H9 (cell line): ENCODE measurements around the gene KAT6B. TPM values are rescaled to one million over a fixed set of nuclear protein-coding genes. Genes with fewer than 3 reads are reported as not detected.

ENCODE experiments used
- DNase-seq: peaks from one replicate; pipeline ENCODE4 v3.0.0-alpha.2; 2017
- H2AFZ ChIP-seq: one replicate; pipeline ENCODE4 v1.6.1; 2013; ENCODE audit warnings: mild to moderate bottlenecking, low read length, control low read depth, moderate library complexity
- H2AK5ac ChIP-seq: 2 replicates; pipeline ENCODE4 v1.6.1; 2013; ENCODE audit warnings: low read length, control low read depth, mixed read lengths; ENCODE audit not compliant: insufficient read length
- H2BK120ac ChIP-seq: one replicate; pipeline ENCODE4 v1.6.1; 2013; ENCODE audit warnings: low read depth, mild to moderate bottlenecking, low read length, control low read depth, inconsistent platforms; ENCODE audit not compliant: poor library complexity, severe bottlenecking
- H2BK12ac ChIP-seq: 2 replicates; pipeline ENCODE4 v1.6.1; 2013; ENCODE audit warnings: low read length, control low read depth, mixed read lengths, low read depth; ENCODE audit not compliant: insufficient read length
- H2BK15ac ChIP-seq: 2 replicates; pipeline ENCODE4 v1.6.1; 2013; ENCODE audit warnings: low read depth, low read length, control low read depth
- H2BK20ac ChIP-seq: one replicate; pipeline ENCODE4 v1.6.1; 2013; ENCODE audit warnings: low read depth, mild to moderate bottlenecking, low read length, control low read depth, inconsistent platforms; ENCODE audit not compliant: poor library complexity, severe bottlenecking
- H2BK5ac ChIP-seq: 2 replicates; pipeline ENCODE4 v1.6.1; 2013; ENCODE audit warnings: low read length, control low read depth, mixed read lengths; ENCODE audit not compliant: insufficient read length
- H3K14ac ChIP-seq: 2 replicates; pipeline ENCODE4 v1.6.1; 2013; ENCODE audit warnings: low read length, control low read depth; ENCODE audit not compliant: insufficient read depth
- H3K18ac ChIP-seq: 2 replicates; pipeline ENCODE4 v1.6.1; 2013; ENCODE audit warnings: low read depth, mild to moderate bottlenecking, mixed read lengths, low read length, control low read depth; ENCODE audit not compliant: insufficient read length
- H3K23ac ChIP-seq: 2 replicates; pipeline ENCODE4 v1.6.1; 2013; ENCODE audit warnings: low read length, control low read depth, mixed read lengths, low read depth; ENCODE audit not compliant: insufficient read length
- H3K23me2 ChIP-seq: 2 replicates; pipeline ENCODE4 v1.6.1; 2013; ENCODE audit warnings: low read depth, mild to moderate bottlenecking, mixed read lengths, low read length, control low read depth; ENCODE audit not compliant: insufficient read length, poor library complexity, severe bottlenecking
- H3K27ac ChIP-seq: 2 replicates; pipeline ENCODE4 v1.5.1; 2013; ENCODE audit warnings: low read length, control low read depth, mixed read lengths, low read depth; ENCODE audit not compliant: insufficient read length
- H3K27me3 ChIP-seq: 2 replicates; pipeline ENCODE4 v1.6.1; 2013; ENCODE audit warnings: low read length, control low read depth, inconsistent platforms; ENCODE audit not compliant: insufficient read depth
- H3K4ac ChIP-seq: 2 replicates; pipeline ENCODE4 v1.6.1; 2013; ENCODE audit warnings: low read depth, mild to moderate bottlenecking, control low read depth, inconsistent platforms, low read length, moderate library complexity
- H3K4me1 ChIP-seq: 2 replicates; pipeline ENCODE4 v1.6.1; 2013; ENCODE audit warnings: low read length, control low read depth, inconsistent platforms; ENCODE audit not compliant: insufficient read depth
- H3K4me2 ChIP-seq: 2 replicates; pipeline ENCODE4 v1.6.1; 2013; ENCODE audit warnings: low read length, control low read depth, mixed read lengths; ENCODE audit not compliant: insufficient read length, insufficient read depth
- H3K56ac ChIP-seq: 2 replicates; pipeline ENCODE4 v1.6.1; 2013; ENCODE audit warnings: low read depth, mild to moderate bottlenecking, mixed read lengths, low read length, control low read depth; ENCODE audit not compliant: insufficient read length
- H3K79me1 ChIP-seq: 2 replicates; pipeline ENCODE4 v1.6.1; 2013; ENCODE audit warnings: low read depth, mild to moderate bottlenecking, moderate library complexity, low read length, control low read depth, inconsistent platforms; ENCODE audit not compliant: insufficient read depth, poor library complexity, severe bottlenecking
- H3K79me2 ChIP-seq: 2 replicates; pipeline ENCODE4 v1.6.1; 2013; ENCODE audit warnings: low read length, control low read depth, inconsistent platforms; ENCODE audit not compliant: insufficient read depth
- H3K9ac ChIP-seq: 2 replicates; pipeline ENCODE4 v1.6.1; 2013; ENCODE audit warnings: low read length, control low read depth, mixed read lengths; ENCODE audit not compliant: insufficient read length; ENCODE audit errors: extremely low read depth
- H3K9me3 ChIP-seq: one replicate; pipeline ENCODE4 v1.6.1; 2013; ENCODE audit warnings: low read depth, low read length, inconsistent platforms; ENCODE audit not compliant: control insufficient read depth
- H3T11ph ChIP-seq: one replicate; pipeline ENCODE4 v1.6.1; 2013; ENCODE audit warnings: mild to moderate bottlenecking, low read length, control low read depth, inconsistent platforms
- H4K20me1 ChIP-seq: one replicate; pipeline ENCODE4 v1.6.1; 2013; ENCODE audit not compliant: control insufficient read depth, insufficient read length, insufficient read depth
- H4K5ac ChIP-seq: 2 replicates; pipeline ENCODE4 v1.6.1; 2013; ENCODE audit warnings: low read depth, mild to moderate bottlenecking, mixed read lengths, low read length, control low read depth; ENCODE audit not compliant: insufficient read length
- H4K8ac ChIP-seq: replicated peaks from 2 replicates; pipeline ENCODE4 v1.6.1; 2013; ENCODE audit warnings: low read length, control low read depth, mixed read lengths, low read depth; ENCODE audit not compliant: insufficient read length
- H4K91ac ChIP-seq: 2 replicates; pipeline ENCODE4 v1.6.1; 2013; ENCODE audit warnings: low read depth, mild to moderate bottlenecking, moderate library complexity, mixed read lengths, low read length, control low read depth; ENCODE audit not compliant: insufficient read length
- H3K27ac Mint-ChIP-seq, 3 experiments: 2 replicates in 2 of 3; 3 replicates in 1 of 3; pipeline ENCODE4 v1.8.0; 2020 to 2021; ENCODE audit warnings: mixed read lengths in 3 of 3, mild to moderate bottlenecking in 1 of 3, moderate library complexity in 1 of 3
- H3K27me3 Mint-ChIP-seq: 2 replicates; pipeline ENCODE4 v1.8.0; 2021; ENCODE audit warnings: low read depth, mild to moderate bottlenecking, moderate library complexity, mixed read lengths
- H3K36me3 Mint-ChIP-seq, 3 experiments: 2 replicates in 2 of 3; 3 replicates in 1 of 3; pipeline ENCODE4 v1.8.0; 2020 to 2021; ENCODE audit warnings: low read depth in 3 of 3, mixed read lengths in 3 of 3; ENCODE audit not compliant: insufficient read depth in 1 of 3
- H3K4me1 Mint-ChIP-seq, 2 experiments: 2 replicates each; pipeline ENCODE4 v1.8.0; 2020; ENCODE audit warnings: mixed read lengths in 2 of 2
- H3K4me3 Mint-ChIP-seq, 2 experiments: 2 replicates in 1 of 2; 3 replicates in 1 of 2; pipeline ENCODE4 v1.8.0; 2020 to 2021; ENCODE audit warnings: mild to moderate bottlenecking in 2 of 2, mixed read lengths in 2 of 2, moderate library complexity in 1 of 2
- H3K9me3 Mint-ChIP-seq, 2 experiments: 2 replicates in 1 of 2; 3 replicates in 1 of 2; pipeline ENCODE4 v1.8.0; 2020; ENCODE audit warnings: mild to moderate bottlenecking in 2 of 2, mixed read lengths in 2 of 2, moderate library complexity in 1 of 2
- CTCF ChIP-seq: fragments of 200-600 bp; sonication (generic); conservative IDR thresholded peaks from 3 replicates; pipeline ENCODE4 v1.8.0; 2021; ENCODE audit warnings: antibody characterized with exemption, mild to moderate bottlenecking
- WGBS: extraction: QIAGEN DNeasy Blood & Tissue Kit; methylation state at CpG from one replicate; pipeline ENCODE4 v1.1.7; 2013; ENCODE audit warnings: missing lambda C conversion rate, low lambda C conversion rate, mixed read lengths; ENCODE audit not compliant: insufficient read length; ENCODE audit errors: extremely low coverage; 5-methylcytosine and 5-hydroxymethylcytosine counted together
- total RNA-seq: library from RNA; stranded (reverse); gene quantifications from 2 replicates; pipeline ENCODE4 v1.2.1, GENCODE V29; 2021

KAT6B gene
- total RNA-seq, 1 experiment from 2014 or later = 34.2 TPM

GRCh38 chr10:74887614-74888284 lies 61.3 kb downstream of the KAT6B start:
- no peak overlapping the region for H2BK120ac ChIP-seq
- no peak overlapping the region for H3K14ac ChIP-seq
- no peak for DNase-seq
- H4K8ac ChIP-seq = no peak overlapping the region
- no peaks in the 10 kb centered on the region for H4K20me1 ChIP-seq
- H3K27me3 ChIP-seq = no peaks in the 10 kb centered on the region
- H3K27me3 Mint-ChIP-seq = no peaks in the 10 kb centered on the region
- no peak overlapping the region for H2BK12ac ChIP-seq
- H3K18ac ChIP-seq = no peak overlapping the region
- H3T11ph ChIP-seq = no peak overlapping the region
- no peak for TF ChIP-seq CTCF
- H3K4me2 ChIP-seq = no peak overlapping the region
- H3K27ac Mint-ChIP-seq = no peak overlapping the region
- H4K91ac ChIP-seq = no peak overlapping the region
- WGBS = no CpG with 5 or more reads among the region's 2 CpGs
- H3K4ac ChIP-seq = no peak overlapping the region
- no peak overlapping the region for H3K4me3 Mint-ChIP-seq
- no peak overlapping the region for H4K5ac ChIP-seq
- no peaks in the 10 kb centered on the region for H3K79me1 ChIP-seq
- H2AK5ac ChIP-seq = no peak overlapping the region
- no peak overlapping the region for H3K56ac ChIP-seq
- H3K36me3 Mint-ChIP-seq = peaks cover 0 to 1% (median 0%) of the 10 kb centered on the region in 3 experiments; a peak in 2 of 7 replicates
- peaks cover 4% of the 10 kb centered on the region; the same call in 1 of the 2 replicates for H3K79me2 ChIP-seq
- no peaks in the 10 kb centered on the region for H3K4me1 ChIP-seq
- H3K23ac ChIP-seq = no peak overlapping the region
- H3K23me2 ChIP-seq = no peaks in the 10 kb centered on the region
- no peak overlapping the region for H3K27ac ChIP-seq
- no peak overlapping the region for H2BK5ac ChIP-seq
- H2AFZ ChIP-seq = no peak overlapping the region
- no peaks in the 10 kb centered on the region for H3K9me3 Mint-ChIP-seq
- H3K9me3 ChIP-seq = no peaks in the 10 kb centered on the region
- H3K4me1 Mint-ChIP-seq = peaks cover 3 to 4% of the 10 kb centered on the region in 2 experiments; a peak in 3 of 4 replicates
- H2BK20ac ChIP-seq = no peak overlapping the region
- no peak overlapping the region for H2BK15ac ChIP-seq
- no peak overlapping the region for H3K9ac ChIP-seq
